Gastroesophageal sphincter (tissue), 3 donors: ENCODE results near the gene EEA1.

Experiments used
- CTCF ChIP-seq, 4 experiments: fragments of 200-600 bp in 2 of 4; fragments of 450-650 bp in 2 of 4; sonication (generic) in 1 of 4; IDR thresholded peaks; one replicate each; pipeline ENCODE4 v1.5.1; 2017 to 2019; ENCODE audit warnings: antibody characterized with exemption in 4 of 4, mild to moderate bottlenecking in 2 of 4, moderate library complexity in 2 of 4
- EP300 ChIP-seq: sonication (generic); formaldehyde crosslinking; IDR thresholded peaks from one replicate; pipeline ENCODE4 v1.6.1; 2017; ENCODE audit warnings: antibody characterized with exemption, mild to moderate bottlenecking
- POLR2A ChIP-seq, 2 donors: fragments of 450-650 bp; IDR thresholded peaks; one replicate each; pipeline ENCODE4 v1.6.1; 2017; ENCODE audit warnings: antibody characterized with exemption in 2 of 2, mild to moderate bottlenecking in 2 of 2, moderate library complexity in 1 of 2

- TF ChIP-seq POLR2A (IDR thresholded peaks at IDR 0.05) (no peak), CTCF (IDR thresholded peaks at IDR 0.05) (no peak), EP300 (no peak)
These were observed 143.1 kb downstream of the EEA1 start for GRCh38 chr12:92786045-92786444.
